Measurements from ENCODE around the gene NTSR2.

The NTSR2 gene

DNA sequence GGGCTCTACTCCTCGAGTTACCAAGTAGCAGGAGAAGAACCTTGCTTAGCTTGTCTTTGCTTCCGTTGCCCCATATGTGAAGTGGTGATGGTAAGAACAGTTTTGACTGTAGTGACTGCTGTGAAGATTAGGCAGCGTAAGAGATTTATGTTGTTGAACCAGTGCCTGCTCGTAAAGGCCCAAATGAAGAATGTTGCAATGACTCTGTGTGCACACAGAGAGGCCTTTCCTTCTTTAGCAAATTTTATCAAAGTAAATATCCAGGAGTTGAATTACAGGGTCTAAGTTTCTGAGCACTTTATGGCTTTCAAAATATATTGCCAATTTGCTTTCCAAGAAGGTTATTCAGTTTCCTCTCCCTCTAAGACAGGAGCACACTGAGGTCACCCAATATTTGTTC lies 14.5 kb downstream of the NTSR2 start:
- H3K27ac ChIP-seq, result peak overlapping the region; percentile 95
- TF ChIP-seq, protein P1, sequence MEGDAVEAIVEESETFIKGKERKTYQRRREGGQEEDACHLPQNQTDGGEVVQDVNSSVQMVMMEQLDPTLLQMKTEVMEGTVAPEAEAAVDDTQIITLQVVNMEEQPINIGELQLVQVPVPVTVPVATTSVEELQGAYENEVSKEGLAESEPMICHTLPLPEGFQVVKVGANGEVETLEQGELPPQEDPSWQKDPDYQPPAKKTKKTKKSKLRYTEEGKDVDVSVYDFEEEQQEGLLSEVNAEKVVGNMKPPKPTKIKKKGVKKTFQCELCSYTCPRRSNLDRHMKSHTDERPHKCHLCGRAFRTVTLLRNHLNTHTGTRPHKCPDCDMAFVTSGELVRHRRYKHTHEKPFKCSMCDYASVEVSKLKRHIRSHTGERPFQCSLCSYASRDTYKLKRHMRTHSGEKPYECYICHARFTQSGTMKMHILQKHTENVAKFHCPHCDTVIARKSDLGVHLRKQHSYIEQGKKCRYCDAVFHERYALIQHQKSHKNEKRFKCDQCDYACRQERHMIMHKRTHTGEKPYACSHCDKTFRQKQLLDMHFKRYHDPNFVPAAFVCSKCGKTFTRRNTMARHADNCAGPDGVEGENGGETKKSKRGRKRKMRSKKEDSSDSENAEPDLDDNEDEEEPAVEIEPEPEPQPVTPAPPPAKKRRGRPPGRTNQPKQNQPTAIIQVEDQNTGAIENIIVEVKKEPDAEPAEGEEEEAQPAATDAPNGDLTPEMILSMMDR (conservative IDR thresholded peaks at IDR 0.05), result no peak

DNA sequence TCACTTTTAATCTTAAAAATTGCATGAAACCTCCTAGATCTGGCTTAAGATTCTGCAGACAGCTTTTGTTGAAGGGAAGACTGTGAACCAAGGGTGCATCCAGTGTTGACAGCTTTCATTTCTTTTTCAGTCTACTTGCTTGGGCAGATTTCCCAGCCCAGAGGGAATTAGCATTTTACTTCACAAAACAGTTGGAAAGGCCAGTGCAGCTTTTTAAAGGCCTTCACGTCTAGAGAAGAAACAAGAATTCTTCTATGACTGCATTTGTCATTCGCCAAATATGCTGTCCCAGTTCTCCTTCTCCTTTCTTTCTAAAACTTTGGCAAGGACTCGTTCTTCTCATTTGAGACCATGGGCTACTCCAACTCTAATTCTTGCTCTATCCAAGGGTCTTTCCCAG lies 17.4 kb downstream of the NTSR2 start:
- peak overlapping the region; percentile 95 for H3K27ac ChIP-seq
- TF ChIP-seq, protein P1 (conservative IDR thresholded peaks at IDR 0.05), result no peak

DNA sequence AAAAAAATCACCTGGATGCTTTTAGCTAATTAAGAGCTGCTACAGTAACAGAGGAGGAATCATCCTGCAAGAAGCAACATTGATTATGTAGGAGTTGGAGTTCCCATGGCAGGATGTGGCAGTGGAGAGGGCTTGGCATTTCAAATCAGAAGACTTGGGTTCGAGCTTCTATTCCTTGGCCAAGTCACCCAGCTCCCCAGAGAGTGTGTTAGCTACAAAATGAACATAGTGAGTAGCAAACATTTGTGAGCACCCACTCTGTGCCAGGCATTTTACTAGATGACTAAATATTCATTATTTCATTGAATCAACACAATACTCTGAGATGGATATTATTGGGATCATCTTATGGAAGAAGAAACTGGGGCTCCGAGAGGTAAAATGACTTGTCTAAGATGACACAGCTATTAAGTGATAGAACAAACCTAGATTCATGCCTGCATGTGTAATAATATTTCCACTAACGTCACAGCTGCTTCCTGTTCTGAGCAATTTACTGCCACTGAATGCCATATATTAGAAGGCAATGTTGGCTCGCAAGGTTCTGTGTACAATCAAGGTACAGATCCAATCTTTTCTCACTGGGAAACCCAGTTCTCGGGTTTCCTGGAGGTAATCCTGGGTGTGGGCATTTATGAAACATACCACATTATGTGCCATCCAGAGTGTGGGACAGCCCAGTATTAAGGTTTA lies 18.0 kb downstream of the NTSR2 start:
- peak overlapping the region; percentile 95 for H3K27ac ChIP-seq

DNA sequence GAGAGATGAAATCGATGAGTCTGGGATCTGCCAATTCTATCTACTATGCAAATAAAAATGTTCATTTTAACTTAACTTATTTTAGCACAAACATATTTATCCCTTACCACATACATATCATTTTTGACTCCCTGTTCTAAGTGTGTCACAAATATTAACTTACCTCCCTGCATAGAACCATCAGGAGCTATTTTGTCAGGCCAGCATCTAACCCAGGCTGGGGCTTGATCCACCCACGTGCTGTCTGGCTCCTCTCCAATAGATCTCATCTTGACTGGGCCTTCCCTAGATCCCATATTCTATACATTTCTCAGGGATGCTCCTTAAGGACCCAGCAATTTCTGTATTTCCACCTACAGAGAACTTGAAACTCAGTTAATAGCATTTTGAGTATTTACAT lies 20.9 kb downstream of the NTSR2 start:
- TF ChIP-seq, protein P1 (conservative IDR thresholded peaks at IDR 0.05), result no peak
- no peak overlapping the region for H3K27ac ChIP-seq

More for the DNA sequence above, 18.0 kb downstream of the NTSR2 start:
- TF ChIP-seq, protein P1 (conservative IDR thresholded peaks at IDR 0.05), result no peak

DNA sequence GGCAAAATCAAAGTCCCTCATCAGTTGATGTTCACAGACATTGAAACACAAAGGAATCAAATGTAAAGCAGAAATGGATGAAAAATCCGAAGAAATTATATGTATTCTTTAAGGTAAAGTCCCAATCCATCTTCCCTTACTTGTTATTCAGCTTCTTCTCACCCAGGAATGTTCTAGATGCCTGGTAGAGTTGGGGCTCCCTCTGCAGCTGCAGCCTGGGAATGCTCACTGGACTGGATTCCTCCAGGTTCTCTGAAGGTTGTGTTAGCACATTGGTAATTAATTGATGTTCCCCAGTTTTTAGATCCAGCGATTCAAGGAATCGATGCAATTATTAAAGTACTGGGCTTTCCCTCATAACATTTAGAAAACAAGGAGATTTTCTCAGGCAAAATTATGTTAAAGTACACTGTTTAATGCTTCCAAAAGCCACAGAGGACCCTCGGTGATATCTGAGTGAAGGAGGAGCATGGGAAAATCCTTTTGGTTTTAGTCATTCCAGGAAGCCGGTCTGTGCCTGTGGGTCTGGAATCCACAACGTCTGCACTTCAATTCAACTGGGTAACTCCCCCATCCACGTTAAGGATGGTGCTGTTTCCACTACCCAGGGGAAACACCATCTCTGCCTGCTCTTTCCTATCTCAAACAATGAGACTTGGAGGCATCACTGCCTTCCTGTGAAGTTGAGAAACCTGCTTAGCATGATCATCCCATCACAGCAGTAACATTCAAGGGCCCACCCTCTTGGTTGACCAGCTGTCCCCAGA lies 22.0 kb downstream of the NTSR2 start:
- TF ChIP-seq, protein P1 (conservative IDR thresholded peaks at IDR 0.05), result peak; percentile 39; the same call in 1 of the 2 replicates
- peak overlapping the region; percentile 3; the same call in 1 of the 2 replicates for H3K27ac ChIP-seq

DNA sequence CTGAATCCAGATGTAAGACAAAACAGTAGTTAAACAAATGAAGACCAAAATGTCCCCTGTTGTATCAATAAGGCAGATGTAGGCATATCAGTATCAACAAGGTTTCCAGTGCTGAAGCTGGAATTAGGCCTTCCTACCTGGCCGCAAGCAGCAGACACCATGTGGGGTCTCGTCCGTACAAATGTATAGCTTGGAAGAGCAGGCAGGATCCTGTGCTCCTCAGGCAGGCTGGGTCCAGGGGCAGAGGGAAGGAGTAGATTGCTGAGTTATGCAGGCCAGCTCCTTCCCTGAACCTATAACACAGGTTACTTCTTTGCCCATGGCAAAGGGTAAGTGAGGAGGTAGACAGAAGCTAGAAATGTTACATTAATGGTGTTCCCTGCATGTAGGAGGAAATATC lies 23.5 kb downstream of the NTSR2 start:
- no peak overlapping the region for H3K27ac ChIP-seq
- TF ChIP-seq, protein P1 (conservative IDR thresholded peaks at IDR 0.05), result no peak

DNA sequence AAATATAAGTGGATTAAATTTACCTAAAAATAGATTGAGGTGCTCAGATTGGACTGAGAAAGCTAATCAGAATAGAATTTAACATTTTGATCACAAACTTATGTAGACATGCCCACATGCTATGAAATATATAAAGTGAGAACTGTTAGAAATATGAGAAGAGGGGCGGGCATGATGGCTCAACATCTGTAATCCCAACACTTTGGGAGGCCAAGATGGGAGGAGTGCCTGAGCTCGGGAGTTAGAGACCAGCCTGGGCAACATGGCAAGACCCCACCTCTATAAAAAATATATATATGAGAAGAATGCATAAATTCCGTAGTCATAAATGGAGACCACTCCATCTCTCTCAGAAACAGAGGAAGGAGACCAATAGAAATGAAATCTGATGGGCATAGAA lies 25.7 kb downstream of the NTSR2 start:
- no peak overlapping the region for H3K27ac ChIP-seq
- TF ChIP-seq, protein P1 (conservative IDR thresholded peaks at IDR 0.05), result no peak

Measured in VCaP (cell line).